A673 (cell line): ENCODE results near the gene NCOA3.

Experiments used
- CTCF ChIP-seq: fragments of 300-800, 200-600 bp; sonication (generic); conservative IDR thresholded peaks from 2 replicates; pipeline ENCODE4 v1.5.1; 2017; ENCODE audit warnings: low read depth, mild to moderate bottlenecking, antibody characterized with exemption, low read length, moderate library complexity, mixed read lengths
- EZH2 ChIP-seq: fragments of 200-600 bp; sonication (generic); IDR thresholded peaks from 2 replicates; pipeline ENCODE4 v1.6.1; 2017; ENCODE audit warnings: borderline replicate concordance, low read depth, mild to moderate bottlenecking, mixed read lengths, antibody characterized with exemption, low read length; ENCODE audit not compliant: poor library complexity, severe bottlenecking

GRCh38 chr20:47660602-47660905, 158.9 kb downstream of the NCOA3 start:
- no peak for TF ChIP-seq CTCF
- TF ChIP-seq EZH2, result no peak
